HG03095 (cell line): Measurements from ENCODE around the gene P2RX1.

ENCODE experiments used
- ATAC-seq: cut with Tn5 transposase; IDR thresholded peaks from one replicate; pipeline ENCODE4 v1.9.1; 2021; ENCODE audit warnings: moderate library complexity; ENCODE audit not compliant: unreplicated experiment

P2RX1 gene

GRCh38 chr17:3925684-3926485 lies 9.6 kb upstream of the P2RX1 start:
- ATAC-seq = no peak

GRCh38 chr17:3924512-3925350 lies 8.5 kb upstream of the P2RX1 start:
- no peak for ATAC-seq

DNA sequence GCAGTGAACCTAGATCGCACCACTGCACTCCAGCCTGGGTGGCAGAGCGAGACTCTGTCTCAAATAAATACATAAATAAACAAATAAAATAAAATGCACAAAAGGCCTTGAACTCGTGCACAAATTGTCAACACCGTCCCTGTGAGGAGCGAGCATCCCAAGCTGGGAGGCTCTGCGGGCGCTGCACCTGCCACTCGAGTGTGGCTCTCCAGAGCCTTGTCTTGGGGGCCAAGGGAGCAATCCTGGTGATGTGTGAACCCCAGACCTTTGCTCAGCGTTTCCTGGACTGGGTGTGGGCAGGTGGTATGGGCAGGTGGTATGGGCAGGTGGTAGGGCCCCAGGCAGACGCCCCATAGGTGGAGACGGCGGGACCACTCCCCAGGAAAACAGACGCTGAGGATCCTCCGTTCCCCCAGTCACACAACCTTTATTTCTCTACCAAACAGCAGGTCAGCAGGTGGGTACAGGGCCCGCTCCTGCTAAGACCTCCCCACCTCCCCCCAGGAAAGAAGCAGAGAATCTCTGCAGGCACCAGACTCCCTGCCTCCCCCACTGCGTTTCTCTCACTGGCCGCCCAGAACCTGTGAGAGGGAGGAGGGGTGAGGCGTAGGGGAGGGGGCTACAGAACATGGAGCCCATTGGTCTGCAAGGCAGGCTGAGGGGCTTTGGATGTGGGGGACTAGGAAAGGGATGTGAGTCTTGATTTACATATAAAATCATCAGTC lies 7.4 kb upstream of the P2RX1 start:
- ATAC-seq = no peak

- ATAC-seq = no peak
Observed at GRCh38 chr17:3922765-3923164, 6.5 kb upstream of the P2RX1 start.

- ATAC-seq = no peak
Observed at GRCh38 chr17:3921502-3922319, 5.4 kb upstream of the P2RX1 start.

DNA sequence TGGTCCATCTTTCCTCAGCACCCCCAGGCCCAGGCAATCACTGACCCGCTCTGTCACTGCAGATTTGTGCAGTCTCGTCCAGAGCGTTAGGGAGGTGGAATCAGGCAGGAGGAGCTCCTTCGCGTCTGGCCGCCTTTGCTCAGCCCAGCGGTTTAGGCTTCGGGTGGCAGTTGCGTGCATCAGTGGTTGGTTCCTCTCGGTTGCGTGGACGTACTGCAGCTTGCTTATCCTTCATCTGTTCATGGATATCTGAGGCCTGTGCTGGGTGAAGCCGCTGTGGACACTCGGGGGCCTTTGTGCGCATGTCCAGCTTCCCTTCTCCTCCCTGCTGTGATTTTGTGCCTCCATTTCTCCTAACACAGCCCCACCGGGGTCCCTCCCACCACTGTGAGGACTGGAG lies 4.7 kb upstream of the P2RX1 start:
- ATAC-seq = no peak

DNA sequence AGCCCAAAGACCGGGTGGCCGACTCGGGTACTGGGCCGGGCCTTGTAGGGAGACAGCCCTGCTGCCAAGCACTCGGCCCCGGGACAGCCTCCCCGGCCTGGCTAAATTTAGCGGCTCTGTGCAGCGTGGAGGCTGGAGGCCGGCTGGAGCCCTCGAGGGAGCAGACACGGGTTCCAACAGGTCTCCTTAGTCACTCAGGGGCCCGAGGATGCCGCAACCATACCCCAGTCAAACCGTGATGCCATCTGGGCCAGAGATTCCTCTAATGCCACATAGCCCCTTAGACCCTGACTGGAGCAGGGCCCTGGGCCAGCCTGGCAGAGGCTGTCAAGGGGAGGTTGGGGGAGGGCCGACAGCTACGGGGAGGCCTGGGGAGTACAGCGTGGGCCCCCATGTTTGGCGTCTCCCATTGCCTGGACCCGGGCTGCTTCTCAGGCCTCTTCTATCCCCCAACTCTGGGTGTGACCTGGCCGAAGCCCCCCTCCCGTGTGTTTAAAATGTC lies 2.9 kb upstream of the P2RX1 start:
- ATAC-seq = no peak

DNA sequence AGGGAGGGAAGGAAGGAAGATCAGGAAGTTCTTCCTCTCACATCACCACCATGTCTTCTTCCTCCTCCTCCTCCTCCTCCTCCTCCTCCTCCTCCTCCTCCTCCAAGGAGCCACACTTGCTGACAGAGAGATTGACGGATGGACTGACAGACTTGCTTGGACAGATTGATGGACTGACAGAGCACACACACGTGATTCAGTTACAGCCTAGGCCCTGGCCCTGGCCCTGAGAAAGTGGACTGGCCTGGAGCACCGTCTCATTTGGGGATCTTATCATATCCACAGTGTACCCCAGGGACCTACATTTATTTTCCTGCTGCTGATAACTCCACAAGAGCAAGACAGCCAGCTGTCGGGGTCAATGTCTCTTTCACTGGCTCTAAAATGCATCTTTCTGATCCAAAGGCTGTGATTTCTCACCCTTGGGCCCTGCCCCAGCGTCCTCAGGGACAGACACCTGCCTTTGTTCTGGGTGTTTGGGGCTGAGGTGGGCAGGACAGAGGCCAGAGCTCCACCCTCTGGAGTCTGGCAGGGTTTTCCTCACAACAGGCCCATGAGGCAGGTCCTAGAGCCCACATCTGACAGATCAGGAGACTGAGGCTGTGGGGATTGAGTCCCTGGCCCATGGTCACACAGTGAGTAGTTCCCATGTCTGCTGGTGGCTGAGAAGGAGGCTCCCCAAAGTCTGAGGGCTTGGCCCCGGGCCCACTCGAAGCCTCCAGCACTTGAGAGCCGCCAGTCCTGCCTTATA lies 2.3 kb upstream of the P2RX1 start:
- ATAC-seq = no peak

DNA sequence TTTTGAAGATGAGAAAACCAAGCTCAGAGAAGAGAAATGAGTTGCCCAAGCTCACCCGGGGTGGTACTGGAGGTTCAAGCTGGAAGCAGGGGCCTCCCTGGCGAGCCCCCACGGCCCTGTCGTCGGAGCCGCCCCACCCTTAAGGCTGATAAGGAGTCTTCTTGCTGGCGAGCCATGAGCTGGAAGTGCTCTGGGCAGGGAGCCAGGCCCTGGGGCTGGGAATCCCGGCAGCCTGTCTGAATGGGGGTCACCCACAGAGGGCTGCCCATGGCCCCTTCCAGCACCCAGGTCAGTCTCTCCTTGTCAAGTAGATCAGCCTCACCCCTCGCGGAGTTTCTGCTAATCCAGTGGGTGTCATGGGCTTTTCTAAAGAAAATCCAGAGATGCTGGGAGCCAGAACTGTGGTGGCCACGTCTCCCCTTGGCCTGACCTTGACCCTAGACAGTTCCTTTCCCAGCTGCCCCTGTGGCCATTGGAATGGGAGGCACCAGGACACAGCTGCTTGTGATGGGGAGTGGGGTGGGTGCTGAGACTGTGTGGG lies 1.2 kb upstream of the P2RX1 start:
- ATAC-seq = no peak

GRCh38 chr17:3916825-3917224 lies 560 bp upstream of the P2RX1 start:
- ATAC-seq = no peak

- ATAC-seq = no peak
Observed at GRCh38 chr17:3915581-3915994, 677 bp downstream of the P2RX1 start.

- ATAC-seq = peak; percentile 38
Observed at GRCh38 chr17:3914312-3914670, 2.0 kb downstream of the P2RX1 start.

DNA sequence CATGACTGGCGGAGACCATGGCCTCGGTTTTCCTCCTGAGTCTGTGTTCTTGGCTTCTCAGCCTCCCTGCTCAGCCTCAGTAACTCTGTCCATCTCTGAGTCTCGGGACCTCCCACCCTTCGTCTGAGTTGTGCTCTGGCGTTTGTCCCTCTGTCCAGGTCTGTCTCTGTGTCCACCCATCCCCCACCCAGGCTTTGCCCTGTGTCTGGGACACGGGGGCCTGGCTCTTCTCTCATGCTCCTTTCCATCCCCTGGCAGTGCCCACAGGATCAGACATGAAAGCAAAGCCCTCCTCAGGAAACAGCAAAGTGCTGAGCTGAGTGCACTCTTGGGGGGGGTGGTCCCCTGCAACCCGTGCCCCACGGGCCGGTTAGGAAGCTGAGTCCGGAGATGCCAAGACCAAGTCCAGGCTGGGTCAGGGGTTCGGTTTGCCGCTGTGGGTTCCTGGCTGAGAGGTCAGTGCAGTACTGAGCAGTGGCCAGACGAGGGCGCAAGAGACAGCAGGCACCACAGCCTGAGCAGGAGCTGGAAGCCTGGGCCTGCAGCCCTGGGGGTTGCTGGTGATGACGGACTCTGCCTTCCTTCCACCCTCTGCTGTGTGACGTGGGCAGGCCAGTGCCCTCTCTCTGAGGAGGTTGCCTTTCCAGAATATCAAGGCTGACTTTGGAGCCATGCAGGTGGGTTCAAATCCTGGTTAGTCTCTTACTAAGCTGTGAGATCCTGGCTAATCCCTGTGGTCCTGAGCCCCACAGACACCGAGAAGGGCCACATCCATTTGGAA lies 2.5 kb downstream of the P2RX1 start:
- peak; percentile 39 for ATAC-seq

DNA sequence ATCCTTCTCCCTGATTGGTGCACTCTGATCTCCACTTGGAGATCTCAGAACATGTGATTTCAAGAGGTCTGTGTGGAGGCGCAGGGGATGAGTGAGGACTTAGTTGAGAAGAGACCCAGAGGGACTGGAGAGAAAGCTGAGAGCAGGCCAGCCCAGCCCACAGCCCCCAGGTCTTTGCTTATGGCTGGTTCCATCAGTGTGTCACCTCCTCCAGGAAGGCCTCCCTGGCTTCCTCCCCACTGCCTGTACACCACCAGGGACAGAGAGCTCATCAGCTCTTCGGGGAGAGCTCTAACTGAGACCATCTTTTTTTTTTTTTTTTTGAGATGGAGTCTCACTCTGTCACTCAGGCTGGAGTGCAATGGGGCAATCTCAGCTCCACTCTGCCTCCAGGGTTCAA lies 3.4 kb downstream of the P2RX1 start:
- no peak for ATAC-seq

DNA sequence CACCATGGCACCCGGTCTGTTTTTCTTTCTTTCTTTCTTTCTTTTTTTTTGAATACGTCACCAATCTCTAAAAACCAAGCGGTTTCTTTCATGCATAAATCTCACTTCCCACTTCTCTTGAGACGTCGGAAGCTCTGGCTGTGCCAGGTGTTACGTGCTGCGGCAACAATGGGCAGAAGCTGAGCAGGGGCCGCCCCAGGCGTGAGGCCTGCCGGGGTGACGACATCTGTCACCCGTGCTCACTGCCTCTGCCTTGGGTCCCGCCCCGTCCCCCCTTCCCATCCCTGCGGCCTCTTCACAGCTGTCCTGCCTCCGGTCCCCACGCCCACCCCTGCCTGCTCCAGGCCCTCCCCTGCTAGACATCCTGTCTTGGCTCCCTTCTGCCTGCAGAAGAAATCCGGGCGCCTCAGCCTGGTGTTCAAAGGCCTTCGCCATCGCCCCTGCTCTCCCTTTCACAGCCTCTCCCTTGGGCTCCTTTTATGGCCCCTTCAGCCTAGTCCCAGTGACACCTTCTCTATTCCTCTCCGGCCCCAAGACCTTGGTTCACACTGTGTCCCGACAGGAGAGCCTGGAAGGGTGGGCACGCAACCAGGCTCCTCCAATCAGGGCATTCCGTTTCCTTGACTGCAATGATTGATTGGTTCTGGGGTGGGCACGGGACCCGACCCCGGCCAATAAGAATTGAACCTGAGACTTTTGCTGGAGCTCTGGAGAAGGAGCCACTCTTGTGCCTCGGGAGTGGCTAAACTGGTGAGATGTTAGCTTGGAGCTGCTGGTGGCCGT lies 4.8 kb downstream of the P2RX1 start:
- peak; percentile 65 for ATAC-seq

DNA sequence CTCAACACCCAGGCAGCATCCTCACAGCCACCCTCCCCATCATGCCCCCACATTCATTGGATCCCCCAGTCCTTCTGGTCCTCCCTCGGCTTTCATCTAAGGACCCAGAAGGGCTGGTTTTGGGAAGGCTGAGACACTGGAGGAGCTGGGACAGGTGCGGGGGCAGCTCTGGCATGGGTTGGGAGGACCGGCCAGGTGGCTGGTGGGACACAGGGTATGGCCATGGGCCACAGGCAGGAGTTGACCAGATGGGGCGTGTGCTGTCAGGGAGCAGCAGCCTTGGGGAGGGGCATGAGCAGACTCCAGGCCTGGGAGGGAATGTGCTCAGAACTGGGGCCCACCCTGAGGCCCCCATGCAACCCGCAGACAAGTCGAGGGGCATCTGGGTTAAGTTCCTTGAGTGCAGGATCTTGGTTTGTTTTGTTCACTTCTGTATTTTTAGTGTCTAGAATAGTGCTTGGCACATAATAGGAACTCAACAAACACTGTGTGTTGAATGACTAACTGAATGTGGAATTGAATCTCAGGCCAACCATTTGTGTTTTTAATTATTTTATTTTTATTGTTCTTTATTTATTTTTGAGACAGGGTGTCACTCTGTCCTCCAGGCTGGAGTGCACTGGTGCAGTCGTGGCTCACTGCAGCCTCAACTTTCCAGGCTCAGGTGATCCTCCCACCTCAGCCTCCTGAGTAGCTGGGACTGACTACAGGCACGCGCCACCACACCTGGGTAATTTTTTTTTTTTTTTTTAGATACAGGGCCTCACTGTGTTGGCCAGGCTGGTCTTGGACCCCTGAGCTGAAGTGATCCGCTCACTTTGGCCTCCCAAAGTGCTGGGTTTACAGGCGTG lies 5.6 kb downstream of the P2RX1 start:
- ATAC-seq = no peak

DNA sequence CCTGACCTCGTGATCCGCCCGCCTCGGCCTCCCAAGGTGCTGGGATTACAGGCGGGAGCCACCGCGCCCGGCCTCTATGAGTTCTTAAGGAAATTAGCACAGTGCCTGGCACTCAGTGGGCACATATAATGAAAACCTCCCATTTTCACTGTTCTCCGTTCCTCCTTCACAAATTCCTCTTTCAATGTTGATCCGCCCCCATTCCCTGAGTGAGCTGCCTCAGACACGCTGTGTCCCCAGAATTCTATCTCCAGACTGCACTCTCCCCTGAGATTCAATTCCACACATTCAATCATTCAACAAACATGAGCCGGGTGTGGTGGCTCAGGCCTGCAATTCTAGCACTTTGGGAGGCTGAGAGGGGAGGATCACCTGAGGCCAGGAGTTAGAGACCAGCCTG lies 7.0 kb downstream of the P2RX1 start:
- no peak for ATAC-seq
